COLO668 (cell line): ENCODE measurements around the gene ANO9.
"Not testable (repeated sequence)": the region's sequence is repeated elsewhere in the genome, so short reads cannot be mapped to it uniquely, and the experiment has no call there.

ENCODE experiments used
- DNase-seq: peaks from one replicate; lab custom pipeline; 2025; ENCODE audit not compliant: unreplicated experiment; lab: John Stamatoyannopoulos, UW

Gene ANO9

GRCh38 chr11:437228-437870, 4.5 kb downstream of the ANO9 start:
- DNase-seq, result no peak

- DNase-seq, result not testable (repeated sequence)
Measured at GRCh38 chr11:434999-435740, 6.6 kb downstream of the ANO9 start.

DNA sequence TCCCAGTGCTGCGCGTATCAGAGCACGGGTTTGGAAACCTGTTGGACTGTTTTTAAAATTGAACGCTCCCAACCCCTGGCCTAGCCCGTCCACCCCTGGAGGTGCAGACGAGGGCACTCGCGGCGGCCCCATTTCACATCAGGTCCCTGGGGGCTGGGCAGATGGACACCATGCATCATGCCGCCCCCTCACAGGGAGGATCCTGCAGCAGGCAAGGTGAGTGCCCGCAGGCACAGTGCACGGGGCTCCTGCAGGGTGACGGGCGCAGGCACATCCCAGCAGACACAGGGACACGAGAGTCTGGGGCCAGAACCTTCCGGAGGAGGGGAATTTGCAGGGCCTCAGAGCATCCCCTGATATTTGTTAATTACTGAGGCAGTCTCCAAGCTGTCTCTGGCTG, 7.3 kb downstream of the ANO9 start:
- DNase-seq, result no peak

DNA sequence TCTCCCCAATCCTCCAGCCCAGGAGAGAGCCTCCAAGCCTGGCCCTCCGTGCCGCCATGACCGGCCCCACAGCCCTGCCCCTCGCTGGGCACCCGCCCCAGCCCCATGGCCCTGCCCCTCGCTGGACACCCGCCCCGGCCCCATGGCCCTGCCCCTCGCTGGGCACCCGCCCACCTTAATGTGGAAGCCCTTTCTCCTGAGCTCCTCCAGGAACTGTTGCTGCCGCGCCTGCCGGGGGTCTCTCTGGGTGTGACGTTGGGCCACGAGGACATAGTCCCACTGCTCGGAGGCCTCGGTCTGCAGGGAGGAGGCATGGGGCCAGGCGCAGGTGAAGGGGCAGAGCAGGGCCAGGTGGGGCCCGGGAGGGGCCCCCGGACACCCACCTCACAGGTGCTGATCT, 8.2 kb downstream of the ANO9 start:
- no peak for DNase-seq

DNA sequence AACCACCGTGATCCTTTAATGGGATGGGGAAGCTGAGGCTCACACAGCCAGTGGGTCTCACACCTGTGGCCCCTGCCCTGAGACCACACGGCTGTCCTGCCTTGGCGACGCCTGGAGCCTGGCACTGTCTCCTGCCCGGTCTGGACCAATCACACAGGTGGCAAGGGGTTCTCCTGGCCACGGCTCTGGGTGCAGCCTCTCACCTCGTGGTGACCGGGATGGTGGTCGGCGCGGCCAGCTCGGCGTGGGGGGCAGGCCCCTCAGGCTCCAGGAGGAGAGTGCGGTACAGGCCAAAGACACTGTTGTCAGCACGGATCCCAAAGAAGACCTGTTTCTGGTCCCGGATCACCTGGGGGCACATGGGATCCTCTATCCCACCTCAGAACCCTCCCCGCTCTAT, 8.7 kb downstream of the ANO9 start:
- DNase-seq, result no peak

GRCh38 chr11:432501-433100, 9.2 kb downstream of the ANO9 start:
- DNase-seq, result no peak

- DNase-seq, result no peak
Measured at GRCh38 chr11:431921-432320, 9.9 kb downstream of the ANO9 start.

DNA sequence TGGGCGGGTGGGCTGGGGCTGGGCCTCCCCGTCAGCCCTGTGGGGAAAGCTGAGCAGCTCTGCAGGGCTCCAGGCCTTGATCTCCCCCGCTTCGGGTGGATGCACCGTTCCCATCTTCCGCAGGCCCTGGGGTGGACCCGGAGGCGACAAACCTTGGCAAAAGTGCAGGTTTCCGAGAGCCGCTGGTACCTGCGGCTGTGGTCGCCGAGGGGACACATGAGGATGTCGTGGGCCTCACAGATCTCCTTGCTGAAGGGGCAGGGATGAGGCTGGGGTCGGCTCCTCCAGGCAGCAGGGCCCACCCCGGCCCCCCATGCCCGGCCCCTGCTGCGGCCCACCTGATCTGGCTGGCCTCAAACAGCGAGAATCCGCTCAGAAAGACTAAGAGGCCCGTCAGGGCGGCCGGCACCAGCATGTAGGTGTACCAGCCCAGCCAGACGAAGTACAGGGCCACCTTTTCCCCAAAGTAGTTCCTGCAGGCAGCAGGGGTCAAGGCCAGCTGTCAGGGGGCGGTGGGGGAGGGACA, 11.8 kb downstream of the ANO9 start:
- no peak for DNase-seq

DNA sequence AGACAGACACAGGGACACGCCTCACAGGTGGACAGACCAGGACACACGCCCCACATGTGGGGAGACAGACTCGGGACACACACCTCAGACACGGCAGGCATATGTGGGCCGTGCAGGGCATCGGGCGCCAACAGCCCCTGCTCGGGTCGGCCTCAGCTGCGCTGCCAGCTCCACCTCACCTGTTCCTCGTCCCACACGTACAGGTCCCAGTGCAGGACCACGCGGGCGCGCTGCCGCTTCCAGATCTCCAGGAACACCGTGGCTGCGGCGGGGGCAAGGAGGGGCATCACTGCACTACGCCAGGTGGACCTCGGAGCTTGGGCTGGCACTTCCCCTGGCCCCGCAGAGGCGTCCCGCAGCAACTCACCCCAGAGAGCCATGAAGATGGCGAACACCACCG, 12.4 kb downstream of the ANO9 start:
- DNase-seq, result no peak

DNA sequence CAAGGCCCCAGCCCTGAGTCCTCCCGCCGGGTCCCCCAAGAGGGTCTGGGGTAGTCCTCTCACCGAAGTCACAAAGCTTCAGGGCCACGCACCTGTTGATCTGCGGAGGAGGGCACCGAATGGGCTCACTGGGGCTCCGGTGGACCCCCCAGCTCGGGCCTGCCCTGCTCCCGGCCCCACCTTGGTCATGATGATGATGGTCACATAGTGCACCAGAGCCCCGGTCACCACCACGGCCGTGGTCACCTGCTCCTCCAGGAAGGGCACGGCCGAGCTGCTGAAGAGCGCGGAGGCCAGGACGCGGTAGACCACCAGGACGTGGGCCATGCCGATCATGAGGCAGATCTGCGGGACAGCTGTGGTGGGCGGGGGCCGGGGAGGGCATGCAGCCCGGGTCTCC, 13.5 kb downstream of the ANO9 start:
- DNase-seq, result no peak

DNA sequence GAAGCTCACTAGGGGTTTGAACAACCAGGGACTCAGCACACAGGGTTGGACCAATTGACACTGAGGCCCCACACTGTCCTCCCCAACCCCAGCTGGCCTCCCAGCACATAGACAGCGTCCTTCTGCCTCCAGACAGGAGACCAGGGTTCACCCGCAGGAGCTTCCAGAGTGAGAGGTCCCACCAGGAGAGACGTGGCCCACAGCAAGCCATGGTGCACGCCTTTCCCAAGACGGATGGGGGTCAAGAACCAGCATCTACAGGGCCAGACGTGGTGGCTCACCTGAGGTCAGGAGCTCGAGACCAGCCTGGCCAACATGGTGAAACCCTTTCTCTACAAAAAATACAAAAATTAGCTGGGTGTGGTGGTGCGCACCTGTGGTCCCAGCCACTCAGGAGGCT, 15.0 kb downstream of the ANO9 start:
- DNase-seq, result no peak

GRCh38 chr11:425301-425700, 16.5 kb downstream of the ANO9 start:
- no peak for DNase-seq

- not testable (repeated sequence) for DNase-seq
Measured at GRCh38 chr11:424766-425165, 17.0 kb downstream of the ANO9 start.

- DNase-seq, result no peak
Measured at GRCh38 chr11:424232-424631, 17.6 kb downstream of the ANO9 start.

DNA sequence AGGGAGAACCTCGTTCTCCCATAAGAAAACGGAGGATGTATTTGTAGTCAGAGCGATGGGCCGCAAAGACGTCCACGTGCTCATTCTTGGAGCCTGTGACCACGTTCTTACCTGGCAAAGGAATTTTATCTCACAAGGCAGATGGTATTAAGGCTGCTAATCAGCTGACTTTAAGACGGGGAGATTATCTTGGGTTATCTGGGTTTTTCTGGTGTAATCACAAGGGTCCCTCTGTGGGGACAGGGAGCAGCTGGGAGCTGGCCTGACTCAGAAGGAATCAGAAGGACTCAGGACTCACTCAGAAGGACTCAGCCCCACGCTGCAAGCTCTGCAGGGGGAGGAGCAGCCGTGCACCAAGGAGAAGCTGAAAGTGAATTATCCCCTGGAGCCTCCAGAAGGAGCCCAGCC, 19.6 kb downstream of the ANO9 start:
- DNase-seq, result no peak

- no peak for DNase-seq
Measured at GRCh38 chr11:420911-421321, 20.9 kb downstream of the ANO9 start.

GRCh38 chr11:420054-420910, 21.5 kb downstream of the ANO9 start:
- DNase-seq, result no peak

DNA sequence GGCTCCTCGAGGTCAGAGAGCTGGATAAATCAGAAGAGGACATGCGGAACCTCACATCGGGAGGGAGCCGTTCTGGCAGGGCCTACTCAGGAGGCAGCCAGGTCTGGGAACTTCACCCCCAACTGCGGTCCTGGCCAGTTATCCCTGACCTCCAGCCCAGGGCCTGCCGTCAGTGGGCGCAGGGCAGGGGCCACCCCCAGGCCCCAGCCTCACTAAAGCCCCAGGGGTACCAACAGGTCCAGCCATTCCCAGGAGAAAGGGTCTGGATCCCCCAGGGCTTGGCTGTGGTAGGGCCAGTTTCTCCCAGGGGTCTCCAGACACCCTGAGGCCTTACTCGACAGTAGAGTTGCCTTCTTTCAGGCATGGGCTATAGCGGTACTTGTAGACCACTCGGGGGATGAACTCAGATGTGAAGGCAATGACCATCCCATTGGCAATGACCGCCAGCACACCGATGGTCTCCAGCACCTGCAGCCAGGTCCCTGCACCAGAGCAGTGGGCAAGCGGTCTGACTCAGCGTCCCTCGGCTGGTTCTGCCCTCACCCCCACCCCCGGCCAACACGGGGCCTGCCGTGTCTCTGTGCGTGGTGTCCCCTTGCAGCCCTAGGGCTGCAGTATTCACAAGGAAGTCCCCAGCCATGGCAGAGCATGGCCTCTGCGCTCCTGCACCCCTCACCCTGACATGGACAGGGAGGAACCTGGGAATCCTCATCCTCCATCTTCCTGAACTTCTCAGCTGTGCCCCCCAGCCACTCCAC, 22.4 kb downstream of the ANO9 start:
- DNase-seq, result no peak

- DNase-seq, result no peak
Measured at GRCh38 chr11:418343-419247, 23.2 kb downstream of the ANO9 start.
